ENCODE data around the gene LRRC74A. TPM values are rescaled to one million over a fixed set of nuclear protein-coding genes. Genes with fewer than 3 reads are reported as not detected.
"Not testable (repeated sequence)": the region's sequence is repeated elsewhere in the genome, so short reads cannot be mapped to it uniquely, and the experiment has no call there.

The LRRC74A gene
- total RNA-seq, 2 experiments from 2014 or later = not detected

- POLR2A ChIA-PET = no interaction called here
- Mint-ChIP-seq H3K36me3 (no peaks in the 10 kb centered on the region), H3K4me1 (ENCODE audit: low read depth) (peaks cover 19% of the 10 kb centered on the region), H3K27me3 (no peaks in the 10 kb centered on the region), H3K9me3 (no peaks in the 10 kb centered on the region), H3K4me3 (no peak overlapping the region), H3K27ac (no peak overlapping the region)
- no peak for DNase-seq
- CTCF ChIA-PET = interaction anchor here (1.1 to 3.2 kb wide), 3 partner anchors 27 to 167 kb away, joined by 7 to 30 read pairs (median 13); no protein-coding TSS in a partner anchor
- intact Hi-C loops (cut with micrococcal nuclease) = no loop called here
Observed at GRCh38 chr14:76902591-76902990, 76.4 kb downstream of the LRRC74A start.

DNA sequence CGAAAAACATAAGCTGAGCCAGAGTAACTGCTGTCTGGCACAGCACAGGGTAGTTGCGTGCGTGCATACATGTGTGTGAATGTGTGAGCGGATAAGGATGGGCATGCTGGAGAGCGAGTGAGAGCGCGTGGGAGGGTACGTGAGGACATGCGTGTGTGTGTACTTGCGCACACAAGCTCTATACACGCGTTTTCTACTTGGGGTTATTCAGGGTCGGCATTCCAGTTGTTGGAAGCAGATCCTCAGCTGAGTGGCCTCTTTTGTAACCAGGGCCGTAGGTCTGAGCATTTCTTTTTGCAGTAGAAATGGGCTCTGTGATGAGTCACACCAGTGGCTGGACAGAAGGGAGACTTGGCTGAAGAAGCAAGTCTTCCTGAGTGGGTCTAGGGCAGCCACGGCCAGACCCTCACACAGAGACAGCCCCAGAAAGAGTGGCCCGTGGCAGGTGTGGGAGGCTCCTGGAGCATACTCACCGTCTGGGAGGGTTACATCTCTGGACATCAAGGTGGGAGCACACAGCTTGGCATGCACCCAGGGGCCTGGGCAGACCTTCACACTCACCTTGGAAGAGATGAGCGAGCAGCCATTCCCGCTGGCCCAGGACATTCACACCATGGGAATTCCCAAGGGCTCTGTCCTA lies 78.0 kb downstream of the LRRC74A start:
- intact Hi-C loops (cut with micrococcal nuclease) = loop anchor here (2.0 kb wide), 1 partner anchor 53 kb away; no protein-coding TSS in a partner anchor
- Mint-ChIP-seq H3K4me1 (ENCODE audit: low read depth) (peaks cover 26% of the 10 kb centered on the region), H3K9me3 (no peaks in the 10 kb centered on the region), H3K27ac (no peak overlapping the region), H3K36me3 (no peaks in the 10 kb centered on the region), H3K27me3 (no peaks in the 10 kb centered on the region), H3K4me3 (no peak overlapping the region)
- ChIA-PET CTCF (interaction anchor here (0.6 to 3.2 kb wide), 6 partner anchors 9 to 192 kb away, joined by 3 to 30 read pairs (median 12); no protein-coding TSS in a partner anchor), POLR2A (interaction anchor here (0.6 kb wide), 1 partner anchor 174 kb away, joined by 4 read pairs; no protein-coding TSS in a partner anchor)
- DNase-seq = no peak

DNA sequence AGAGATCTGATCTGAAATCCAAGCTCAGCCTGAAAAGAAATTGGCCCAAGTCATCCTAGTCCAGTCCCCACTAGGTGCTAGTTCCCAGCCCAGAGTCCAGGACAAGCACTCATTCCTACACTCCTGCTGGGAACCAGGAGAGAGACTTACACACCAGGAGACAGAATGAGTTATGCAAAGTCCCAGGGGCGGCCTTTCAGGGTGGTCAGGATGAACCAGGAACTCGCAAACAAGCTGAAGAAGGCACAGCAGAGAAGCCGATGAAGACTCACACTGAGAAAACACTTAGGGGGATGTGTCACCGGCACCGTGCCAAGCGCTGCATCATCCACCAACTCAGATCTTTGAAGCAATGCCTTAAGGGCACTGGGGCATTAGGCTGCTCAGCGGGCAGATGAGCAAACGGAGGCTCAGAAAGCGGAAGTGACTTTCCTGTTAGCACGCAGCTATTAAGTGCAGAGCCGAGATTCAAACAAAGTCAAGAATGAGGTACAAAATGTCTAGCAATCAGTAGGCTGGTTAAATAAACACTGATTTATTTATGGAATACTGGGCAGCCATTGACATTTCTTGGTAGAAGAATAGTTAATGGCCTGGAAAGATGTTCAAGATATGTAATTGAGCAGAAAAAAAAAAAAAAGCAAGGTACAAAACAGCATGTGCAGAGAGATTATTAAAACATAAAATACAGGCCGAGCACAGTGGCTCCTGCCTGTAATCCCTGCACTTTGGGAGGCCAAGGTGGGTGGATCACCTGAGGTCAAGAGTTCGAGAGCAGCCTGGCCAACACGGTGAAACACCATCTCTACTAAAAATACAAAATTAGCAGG lies 78.7 kb downstream of the LRRC74A start:
- Mint-ChIP-seq H3K4me3 (peak overlapping the region; percentile 14), H3K4me1 (ENCODE audit: low read depth) (peaks cover 28% of the 10 kb centered on the region), H3K36me3 (no peaks in the 10 kb centered on the region), H3K9me3 (no peaks in the 10 kb centered on the region), H3K27ac (peak overlapping the region; percentile 70), H3K27me3 (no peaks in the 10 kb centered on the region)
- ChIA-PET CTCF (interaction anchor here (0.6 to 3.2 kb wide), 8 partner anchors 9 to 191 kb away, joined by 3 to 30 read pairs (median 9); no protein-coding TSS in a partner anchor), POLR2A (interaction anchor here (0.6 kb wide), 1 partner anchor 174 kb away, joined by 4 read pairs; no protein-coding TSS in a partner anchor)
- intact Hi-C loops (cut with micrococcal nuclease) = loop anchor here (2.0 to 5.0 kb wide), 2 partner anchors 52 to 93 kb away; partner anchors contain the start of gene ANGEL1
- DNase-seq = peak; percentile 93

DNA sequence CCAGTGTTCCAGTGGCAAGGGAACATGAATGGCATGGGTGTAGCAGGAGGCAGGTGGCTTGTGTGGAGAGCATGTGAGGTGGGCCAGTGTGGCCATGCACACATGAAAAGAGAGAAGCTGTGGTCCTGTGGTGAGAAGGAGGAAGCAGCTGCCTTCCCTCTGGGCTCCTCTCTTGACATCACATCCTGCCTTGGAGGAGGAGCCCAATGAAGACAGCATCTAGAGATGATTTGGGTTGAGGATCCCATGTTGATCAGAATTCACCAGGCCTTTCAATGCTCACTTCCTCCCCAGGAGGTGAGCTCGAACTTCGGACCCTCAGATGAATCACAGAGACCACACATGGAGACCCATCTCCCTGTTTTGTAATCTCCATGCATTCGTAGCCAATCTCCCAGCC lies 82.6 kb downstream of the LRRC74A start:
- Mint-ChIP-seq H3K4me3 (peak overlapping the region; percentile 40), H3K27me3 (no peaks in the 10 kb centered on the region), H3K27ac (peak overlapping the region; percentile 72), H3K36me3 (no peaks in the 10 kb centered on the region), H3K4me1 (ENCODE audit: low read depth) (peaks cover 30% of the 10 kb centered on the region), H3K9me3 (no peaks in the 10 kb centered on the region)
- DNase-seq = peak; percentile 65
- intact Hi-C loops (cut with micrococcal nuclease) = loop anchor here (5.0 kb wide), 1 partner anchor 97 kb away; the partner anchor contains the start of gene ANGEL1
- ChIA-PET CTCF (interaction anchor here (0.7 to 2.7 kb wide), 6 partner anchors 28 to 216 kb away, joined by 3 to 11 read pairs (median 4); no protein-coding TSS in a partner anchor), POLR2A (interaction anchor here (0.7 kb wide), 1 partner anchor 132 kb away, joined by 3 read pairs; no protein-coding TSS in a partner anchor)

DNA sequence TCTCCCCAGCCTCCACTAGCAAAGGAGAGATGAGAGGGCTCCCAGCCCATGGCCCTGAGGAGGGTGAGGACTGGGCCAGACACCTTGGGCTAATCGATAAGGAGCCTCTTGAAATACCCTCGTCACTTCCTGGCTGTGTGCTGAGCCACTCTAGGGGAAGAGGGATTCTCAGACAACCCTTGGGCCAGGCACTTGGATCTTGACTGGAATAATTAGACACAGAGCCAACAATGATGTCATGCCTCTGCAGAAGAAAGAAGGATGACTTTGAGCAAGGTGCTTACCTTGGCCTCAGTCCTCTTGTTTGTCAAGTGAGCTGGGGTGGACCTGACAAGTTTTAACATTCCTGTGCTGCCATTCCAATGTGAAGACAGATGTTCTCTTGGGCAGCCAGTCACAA lies 83.1 kb downstream of the LRRC74A start:
- H3K27me3 Mint-ChIP-seq = no peaks in the 10 kb centered on the region
- no peak for DNase-seq
- H3K36me3 Mint-ChIP-seq = no peaks in the 10 kb centered on the region
- ChIA-PET POLR2A (no interaction called here), CTCF (interaction anchor here (0.7 to 2.7 kb wide), 6 partner anchors 28 to 215 kb away, joined by 3 to 11 read pairs (median 4); no protein-coding TSS in a partner anchor)
- no peaks in the 10 kb centered on the region for H3K9me3 Mint-ChIP-seq
- H3K4me3 Mint-ChIP-seq = no peak overlapping the region
- peak overlapping the region; percentile 72 for H3K27ac Mint-ChIP-seq
- H3K4me1 Mint-ChIP-seq (ENCODE audit: low read depth) = peaks cover 28% of the 10 kb centered on the region
- intact Hi-C loops (cut with micrococcal nuclease) = loop anchor here (5.0 kb wide), 1 partner anchor 97 kb away; the partner anchor contains the start of gene ANGEL1

DNA sequence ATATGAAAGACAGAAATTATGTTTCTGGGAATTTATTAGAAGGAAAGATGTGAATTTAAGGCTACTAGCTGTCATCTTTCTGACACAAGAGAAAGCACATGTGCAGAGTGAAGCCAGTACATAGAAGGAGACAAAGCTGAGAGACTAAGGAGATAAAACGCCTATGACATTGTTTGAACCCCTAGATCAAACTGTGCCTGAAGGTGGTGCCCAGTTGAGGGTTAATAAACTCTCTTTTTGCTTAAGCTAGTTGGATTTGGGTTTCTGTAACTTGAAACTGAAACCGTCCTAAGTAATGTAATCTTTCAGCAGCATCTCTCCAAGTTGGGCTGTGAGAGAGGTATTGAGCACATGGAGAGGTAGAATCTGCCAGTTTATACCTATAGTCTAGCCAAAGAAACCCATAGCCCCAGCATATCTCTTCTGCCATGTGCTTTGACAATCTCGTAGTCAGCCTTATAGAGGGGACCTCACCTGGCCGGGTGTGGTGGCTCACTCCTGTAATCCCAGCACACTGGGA lies 84.2 kb downstream of the LRRC74A start:
- Mint-ChIP-seq H3K36me3 (no peaks in the 10 kb centered on the region), H3K4me1 (ENCODE audit: low read depth) (peaks cover 19% of the 10 kb centered on the region), H3K4me3 (no peak overlapping the region), H3K9me3 (no peaks in the 10 kb centered on the region), H3K27ac (no peak overlapping the region), H3K27me3 (no peaks in the 10 kb centered on the region)
- DNase-seq = no peak
- intact Hi-C loops (cut with micrococcal nuclease) = no loop called here
- POLR2A ChIA-PET = no interaction called here
- CTCF ChIA-PET = interaction anchor here (0.8 to 5.6 kb wide), 4 partner anchors 20 to 160 kb away, joined by 3 to 146 read pairs (median 105); no protein-coding TSS in a partner anchor

- no peaks in the 10 kb centered on the region for H3K9me3 Mint-ChIP-seq
- no peaks in the 10 kb centered on the region for H3K36me3 Mint-ChIP-seq
- ChIA-PET CTCF (interaction anchor here (3.1 to 5.6 kb wide), 5 partner anchors 37 to 159 kb away, joined by 26 to 146 read pairs (median 80); no protein-coding TSS in a partner anchor), POLR2A (interaction anchor here (1.0 kb wide), 1 partner anchor 44 kb away, joined by 4 read pairs; no protein-coding TSS in a partner anchor)
- peaks cover 19% of the 10 kb centered on the region for H3K4me1 Mint-ChIP-seq (ENCODE audit: low read depth)
- no peaks in the 10 kb centered on the region for H3K27me3 Mint-ChIP-seq
- intact Hi-C loops (cut with micrococcal nuclease) = no loop called here
- H3K4me3 Mint-ChIP-seq = no peak overlapping the region
- DNase-seq = no peak
- no peak overlapping the region for H3K27ac Mint-ChIP-seq
Observed at GRCh38 chr14:76911473-76911872, 85.3 kb downstream of the LRRC74A start.

DNA sequence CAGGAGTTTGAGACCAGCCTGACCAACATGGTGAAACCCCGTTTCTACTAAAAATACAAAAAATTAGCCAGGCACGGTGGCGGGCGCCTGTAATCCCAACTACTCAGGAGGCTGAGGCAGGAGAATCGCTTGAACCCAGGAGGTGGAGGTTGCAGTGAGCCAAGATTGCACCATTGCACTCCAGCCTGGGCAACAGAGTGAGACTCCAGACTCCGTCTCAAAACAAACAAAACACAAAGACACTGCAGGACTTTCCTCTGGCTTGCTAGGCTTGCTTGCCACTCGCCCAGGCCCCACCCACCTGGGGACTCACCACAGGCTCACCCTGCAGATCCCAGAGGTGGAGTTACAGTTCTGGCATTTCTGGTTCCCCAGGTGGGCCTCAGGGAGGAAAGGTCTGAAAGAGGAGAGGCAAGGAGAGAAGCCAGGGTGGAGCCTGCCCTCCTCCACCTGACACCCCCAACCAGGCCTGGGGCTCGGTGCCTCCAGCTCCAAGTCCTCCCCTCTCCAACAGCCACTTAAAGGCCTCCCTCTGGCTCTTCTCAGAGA lies 88.4 kb downstream of the LRRC74A start:
- intact Hi-C loops (cut with micrococcal nuclease); H3K27ac Mint-ChIP-seq; H3K4me3 Mint-ChIP-seq; H3K27me3 Mint-ChIP-seq; POLR2A ChIA-PET; DNase-seq; H3K9me3 Mint-ChIP-seq; H3K36me3 Mint-ChIP-seq: not testable (repeated sequence)
- CTCF ChIA-PET = interaction anchor here (0.6 to 5.6 kb wide), 21 partner anchors 10 to 184 kb away, joined by 3 to 146 read pairs (median 21); partner anchors contain the start of gene CIPC
- H3K4me1 Mint-ChIP-seq (ENCODE audit: low read depth) = peaks cover 21% of the 10 kb centered on the region

- H3K27ac Mint-ChIP-seq = no peak overlapping the region
- POLR2A ChIA-PET = no interaction called here
- no peaks in the 10 kb centered on the region for H3K36me3 Mint-ChIP-seq
- intact Hi-C loops (cut with micrococcal nuclease) = no loop called here
- no peaks in the 10 kb centered on the region for H3K9me3 Mint-ChIP-seq
- CTCF ChIA-PET = interaction anchor here (0.7 to 7.0 kb wide), 10 partner anchors 10 to 154 kb away, joined by 3 to 58 read pairs (median 4); no protein-coding TSS in a partner anchor
- DNase-seq = no peak
- peaks cover 31% of the 10 kb centered on the region for H3K4me1 Mint-ChIP-seq (ENCODE audit: low read depth)
- H3K4me3 Mint-ChIP-seq = no peak overlapping the region
- no peaks in the 10 kb centered on the region for H3K27me3 Mint-ChIP-seq
Observed at GRCh38 chr14:76916040-76916715, 90.0 kb downstream of the LRRC74A start.

- H3K9me3 Mint-ChIP-seq = no peaks in the 10 kb centered on the region
- peaks cover 35% of the 10 kb centered on the region for H3K4me1 Mint-ChIP-seq (ENCODE audit: low read depth)
- CTCF ChIA-PET = interaction anchor here (0.7 to 7.0 kb wide), 13 partner anchors 9 to 153 kb away, joined by 3 to 58 read pairs (median 4); no protein-coding TSS in a partner anchor
- no peaks in the 10 kb centered on the region for H3K27me3 Mint-ChIP-seq
- DNase-seq = no peak
- no peaks in the 10 kb centered on the region for H3K36me3 Mint-ChIP-seq
- POLR2A ChIA-PET = no interaction called here
- no peak overlapping the region for H3K27ac Mint-ChIP-seq
- H3K4me3 Mint-ChIP-seq = no peak overlapping the region
- intact Hi-C loops (cut with micrococcal nuclease) = no loop called here
Observed at GRCh38 chr14:76917158-76917596, 91.0 kb downstream of the LRRC74A start.
